H1 (cell line): Measurements from ENCODE around the gene RDH16. TPM values are rescaled to one million over a fixed set of nuclear protein-coding genes. Genes with fewer than 3 reads are reported as not detected.

Experiments used
- ATF2 ChIP-seq: IDR thresholded peaks from 2 replicates; pipeline ENCODE4 v1.6.1; 2012; ENCODE audit warnings: low read length, inconsistent platforms
- KDM1A ChIP-seq: fragments of 200-600, 300-600 bp; sonication (generic); IDR thresholded peaks from 2 replicates; pipeline ENCODE4 v1.7.1; 2016; ENCODE audit warnings: mild to moderate bottlenecking, low read length, borderline replicate concordance
- MAFK ChIP-seq: IDR thresholded peaks from 2 replicates; pipeline ENCODE4 v1.6.1; 2012; ENCODE audit warnings: low read depth, mild to moderate bottlenecking, improper control_type of control experiment, low read length
- RBBP5 ChIP-seq: IDR thresholded peaks from 2 replicates; pipeline ENCODE4 v1.7.1; 2012; ENCODE audit warnings: low read depth, mild to moderate bottlenecking, inconsistent platforms, low read length, moderate library complexity, borderline replicate concordance
- polyA plus RNA-seq, 7 experiments: library from polyadenylated mRNA; depleted of rRNA in 3 of 7; stranded (reverse) in 5 of 7; unstranded in 2 of 7; fragments of >200 nt in 5 of 7; fragments of 200-250 nt in 2 of 7; gene quantifications; 1 replicate in 5 of 7; 2 replicates in 1 of 7; 4 replicates in 1 of 7; pipeline versions ENCODE4 v1.2.1 to v1.2.3, GENCODE V29; 2011 to 2013; ENCODE audit warnings: missing spikeins in 2 of 7, mixed read lengths in 2 of 7
- total RNA-seq: library from RNA; stranded (reverse); fragmentation: NEBNext Ultra II Directional; extraction: Animal tissue kit (Norgen Biotek cat#: 25700); gene quantifications from 2 replicates; pipeline ENCODE4 v1.2.1, GENCODE V29; 2021

Gene RDH16
- total and polyA plus RNA-seq, 2 of the 8 experiments (the other 6 are each of a cell fraction or from before 2014, with no cell fraction given) = 0.30 to 0.79 TPM

- TF ChIP-seq MAFK = no peak
- no peak for TF ChIP-seq RBBP5
- no peak for TF ChIP-seq ATF2
- no peak for TF ChIP-seq KDM1A
Measured at GRCh38 chr12:56935157-56935556, 22.3 kb downstream of the RDH16 start (continued).
